B cell (primary cell): ENCODE results near the gene PRKCA. TPM values are rescaled to one million over a fixed set of nuclear protein-coding genes. Genes with fewer than 3 reads are reported as not detected.

Source experiments
- ATAC-seq: fragments of 200-7000 bp; cut with Tn5 transposase; one replicate; pipeline ENCODE4 v1.10.0; 2021; ENCODE audit warnings: low read depth, mild to moderate bottlenecking, moderate number of reproducible peaks, moderate library complexity
- CTCF ChIA-PET: fragments of 350-600 bp; sonication (Branson Sonifier 250); formaldehyde crosslinking; loops from one replicate; lab custom pipeline; 2021; ENCODE audit warnings: antibody characterized with exemption, inconsistent platforms; lab: Charles Lee
- POLR2A ChIA-PET: fragments of 350-600 bp; sonication (Branson Sonifier 250); formaldehyde crosslinking; loops from one replicate; lab custom pipeline; 2021; ENCODE audit warnings: antibody characterized with exemption; lab: Charles Lee
- DNase-seq: peaks from one replicate; pipeline ENCODE4 v3.0.0; 2013
- H2AFZ ChIP-seq: 2 replicates; pipeline ENCODE4 v1.6.1; 2012; ENCODE audit warnings: mild to moderate bottlenecking, low read depth, low read length; ENCODE audit not compliant: insufficient read depth, poor library complexity, severe bottlenecking
- H3K27ac ChIP-seq, 2 donors: 1 replicate in 1 of 2; 2 replicates in 1 of 2; pipeline ENCODE4 v1.5.1; 2012 to 2013; ENCODE audit warnings: low read length in 2 of 2, mild to moderate bottlenecking in 2 of 2, moderate library complexity in 1 of 2
- H3K27me3 ChIP-seq, 4 experiments: fragments of 200-600 bp in 1 of 4; sonication (generic) in 1 of 4; replicated peaks in 1 of 4; 1 replicate in 2 of 4; 2 replicates in 2 of 4; pipeline versions ENCODE4 v1.6.1 to v1.7.0; 2013 to 2016; ENCODE audit warnings: low read length in 3 of 4, mild to moderate bottlenecking in 2 of 4, mixed read lengths in 1 of 4, moderate library complexity in 1 of 4; ENCODE audit not compliant: insufficient read depth in 4 of 4, control insufficient read depth in 3 of 4; ENCODE audit errors: control extremely low read depth in 1 of 4
- H3K36me3 ChIP-seq, 2 experiments: replicated peaks in 1 of 2; 1 replicate in 1 of 2; 2 replicates in 1 of 2; pipeline versions ENCODE4 v1.6.1 to v1.7.1; 2013; ENCODE audit warnings: low read length in 1 of 2; ENCODE audit not compliant: insufficient read depth in 2 of 2, control insufficient read depth in 1 of 2; ENCODE audit errors: control extremely low read depth in 1 of 2, extremely low read depth in 1 of 2
- H3K4me1 ChIP-seq, 2 donors: fragments of 200-600 bp in 1 of 2; sonication (generic) in 1 of 2; 1 replicate in 1 of 2; 2 replicates in 1 of 2; pipeline versions ENCODE4 v1.5.1 to v1.6.1; 2013 to 2017; ENCODE audit warnings: low read length in 2 of 2; ENCODE audit not compliant: control insufficient read depth in 2 of 2, insufficient read depth in 2 of 2
- H3K4me2 ChIP-seq: replicated peaks from 2 replicates; pipeline ENCODE3; 2012; ENCODE audit warnings: mild to moderate bottlenecking, low read depth, low read length; ENCODE audit not compliant: poor library complexity, severe bottlenecking
- H3K4me3 ChIP-seq, 5 experiments: fragments of 200-600 bp in 1 of 5; sonication (generic) in 1 of 5; 1 replicate in 3 of 5; 2 replicates in 2 of 5; pipeline versions ENCODE4 v1.5.1 to v1.7.0; 2011 to 2016; ENCODE audit warnings: low read length in 4 of 5, mild to moderate bottlenecking in 4 of 5, low read depth in 2 of 5, control low read depth in 1 of 5, moderate library complexity in 1 of 5; ENCODE audit not compliant: insufficient read depth in 1 of 5; ENCODE audit errors: control extremely low read depth in 1 of 5, extremely low read depth in 1 of 5
- H3K79me2 ChIP-seq: fragments of 200-600 bp; sonication (generic); one replicate; pipeline ENCODE4 v1.6.0; 2016; ENCODE audit warnings: low read length; ENCODE audit not compliant: control insufficient read depth, insufficient read depth
- H3K9ac ChIP-seq: fragments of 200-600 bp; sonication (generic); 2 replicates; pipeline ENCODE4 v1.6.1; 2017; ENCODE audit warnings: mild to moderate bottlenecking, low read length, moderate library complexity
- H3K9me3 ChIP-seq, 3 donors: one replicate each; pipeline versions ENCODE4 v1.6.1 to v1.7.1; 2013; ENCODE audit warnings: low read length in 2 of 3; ENCODE audit not compliant: control insufficient read depth in 2 of 3, insufficient read depth in 1 of 3; ENCODE audit errors: control extremely low read depth in 1 of 3
- H4K20me1 ChIP-seq: 2 replicates; pipeline ENCODE4 v1.6.0; 2012; ENCODE audit warnings: mild to moderate bottlenecking, low read length; ENCODE audit not compliant: insufficient read depth, control insufficient read depth, poor library complexity, severe bottlenecking
- H3K27ac Mint-ChIP-seq: one replicate; pipeline ENCODE4 v1.8.0; 2021; ENCODE audit warnings: mixed read lengths
- H3K27me3 Mint-ChIP-seq: one replicate; pipeline ENCODE4 v1.8.0; 2021; ENCODE audit warnings: mixed read lengths
- H3K4me1 Mint-ChIP-seq: one replicate; pipeline ENCODE4 v1.8.0; 2021; ENCODE audit warnings: mixed read lengths
- H3K4me3 Mint-ChIP-seq: one replicate; pipeline ENCODE4 v1.8.0; 2021; ENCODE audit warnings: mixed read lengths
- H3K9me3 Mint-ChIP-seq: one replicate; pipeline ENCODE4 v1.8.0; 2022; ENCODE audit warnings: mixed read lengths; ENCODE audit not compliant: insufficient read depth
- CTCF ChIP-seq: fragments of 200-600 bp; IDR thresholded peaks from one replicate; pipeline ENCODE4 v1.8.0; 2022; ENCODE audit warnings: antibody characterized with exemption, mild to moderate bottlenecking
- EZH2 ChIP-seq: IDR thresholded peaks from 2 replicates; pipeline ENCODE4 v1.6.1; 2012; ENCODE audit warnings: borderline replicate concordance, low read depth, mild to moderate bottlenecking, moderate library complexity, low read length; ENCODE audit not compliant: insufficient read depth, poor library complexity, severe bottlenecking
- WGBS: methylation state at CpG from one replicate; pipeline ENCODE4 v1.1.5; 2013; ENCODE audit warnings: missing lambda C conversion rate; ENCODE audit not compliant: insufficient coverage; 5-methylcytosine and 5-hydroxymethylcytosine counted together
- intact Hi-C: fragments of 100-400 bp; cut with micrococcal nuclease; formaldehyde crosslinking; loops from one replicate; pipeline ENCODE4 v1.10.0; 2022
- polyA plus RNA-seq: library from polyadenylated mRNA; depleted of rRNA; stranded (reverse); fragments of >200 nt; gene quantifications from 2 replicates; pipeline ENCODE4 v1.2.3, GENCODE V29; 2012
- total RNA-seq, 2 donors: library from RNA; stranded (reverse); fragments of 120-200 nt in 1 of 2; gene quantifications; 1 replicate in 1 of 2; 2 replicates in 1 of 2; pipeline versions ENCODE4 v1.2.3 to v1.2.4, GENCODE V29; 2013 to 2022

PRKCA gene
- total and polyA plus RNA-seq, 2 donors (not counting 1 experiment from before 2014, with no cell fraction given), result 0.33 to 7.7 TPM

GRCh38 chr17:66782851-66783250 is 480.4 kb downstream of the PRKCA start:
- no peak for DNase-seq
- H3K4me1 ChIP-seq, result peaks cover 0 to 8% of the 10 kb centered on the region in 2 donors
- no peak overlapping the region for H3K4me3 Mint-ChIP-seq
- no peak overlapping the region for H2AFZ ChIP-seq
- POLR2A ChIA-PET, result no interaction called here
- WGBS, result 86% methylated on average over 9 of the region's 9 CpGs
- H4K20me1 ChIP-seq, result no peaks in the 10 kb centered on the region
- ATAC-seq, result no peak
- H3K27ac ChIP-seq, result no peak overlapping the region
- no peaks in the 10 kb centered on the region for H3K9me3 Mint-ChIP-seq
- peaks cover 16% of the 10 kb centered on the region for H3K4me1 Mint-ChIP-seq
- H3K36me3 ChIP-seq, result no peaks in the 10 kb centered on the region
- H3K27ac Mint-ChIP-seq, result no peak overlapping the region
- H3K4me3 ChIP-seq, result no peak overlapping the region
- CTCF ChIA-PET, result no interaction called here
- no peak for TF ChIP-seq EZH2
- H3K9ac ChIP-seq, result no peak overlapping the region
- peaks cover 0 to 2% (median 0%) of the 10 kb centered on the region in 3 donors for H3K9me3 ChIP-seq
- no peaks in the 10 kb centered on the region for H3K79me2 ChIP-seq
- H3K4me2 ChIP-seq, result no peak overlapping the region
- no peaks in the 10 kb centered on the region for H3K27me3 ChIP-seq
- intact Hi-C loops, result no loop called here
- no peaks in the 10 kb centered on the region for H3K27me3 Mint-ChIP-seq

- no peak for DNase-seq
- Histone ChIP-seq H2AFZ (no peak overlapping the region), H3K36me3 (no peaks in the 10 kb centered on the region), H3K4me2 (no peak overlapping the region), H3K9ac (no peak overlapping the region), H3K4me1 (peaks cover 0 to 8% of the 10 kb centered on the region in 2 donors), H3K9me3 (peaks cover 0 to 2% (median 0%) of the 10 kb centered on the region in 3 donors), H3K79me2 (no peaks in the 10 kb centered on the region), H4K20me1 (no peaks in the 10 kb centered on the region), H3K27ac (no peak overlapping the region), H3K27me3 (no peaks in the 10 kb centered on the region), H3K4me3 (no peak overlapping the region)
- no peak for ATAC-seq
- Mint-ChIP-seq H3K4me3 (no peak overlapping the region), H3K4me1 (peaks cover 16% of the 10 kb centered on the region), H3K9me3 (no peaks in the 10 kb centered on the region), H3K27ac (no peak overlapping the region), H3K27me3 (no peaks in the 10 kb centered on the region)
- POLR2A ChIA-PET, result no interaction called here
- TF ChIP-seq EZH2, result no peak
- no peak for TF ChIP-seq CTCF
- CTCF ChIA-PET, result no interaction called here
- intact Hi-C loops, result no loop called here
- 95% methylated on average over 17 of the region's 17 CpGs for WGBS
These were observed 481.4 kb downstream of the PRKCA start for GRCh38 chr17:66783656-66784381.
